T-helper 2 cell treated with Interferon-gamma antibody and Interleukin-4, amounts not matched to agents 5 μg/mL and 100 μg/mL, for 36 hours (primary cell): Measurements from ENCODE around the gene EFNB1.

ENCODE experiments used
- DNase-seq: peaks from one replicate; pipeline ENCODE4 v3.0.0; 2021; ENCODE audit warnings: low spot score
- H3K27ac Mint-ChIP-seq: one replicate; pipeline ENCODE4 v1.8.0; 2021; ENCODE audit warnings: mild to moderate bottlenecking, mixed read lengths
- H3K27me3 Mint-ChIP-seq: one replicate; pipeline ENCODE4 v1.8.0; 2021; ENCODE audit warnings: low read depth, mixed read lengths
- H3K36me3 Mint-ChIP-seq: one replicate; pipeline ENCODE4 v1.8.0; 2021; ENCODE audit warnings: low read depth, mixed read lengths
- H3K4me1 Mint-ChIP-seq: one replicate; pipeline ENCODE4 v1.8.0; 2021; ENCODE audit warnings: low read depth, mixed read lengths
- H3K4me3 Mint-ChIP-seq: one replicate; pipeline ENCODE4 v1.8.0; 2022; ENCODE audit warnings: mild to moderate bottlenecking, moderate library complexity, mixed read lengths
- H3K9me3 Mint-ChIP-seq: one replicate; pipeline ENCODE4 v1.8.0; 2021; ENCODE audit warnings: mixed read lengths

EFNB1 gene

GRCh38 chrX:68832516-68833447 is 4.0 kb downstream of the EFNB1 start:
- no peak overlapping the region for H3K27ac Mint-ChIP-seq
- H3K36me3 Mint-ChIP-seq = no peaks in the 10 kb centered on the region
- H3K4me3 Mint-ChIP-seq = no peak overlapping the region
- H3K4me1 Mint-ChIP-seq = peaks cover 15% of the 10 kb centered on the region
- H3K27me3 Mint-ChIP-seq = peaks cover 11% of the 10 kb centered on the region
- no peak for DNase-seq
- H3K9me3 Mint-ChIP-seq = no peaks in the 10 kb centered on the region

GRCh38 chrX:68833448-68833805 is 4.6 kb downstream of the EFNB1 start:
- Mint-ChIP-seq H3K9me3 (no peaks in the 10 kb centered on the region), H3K36me3 (no peaks in the 10 kb centered on the region)
- DNase-seq = no peak

GRCh38 chrX:68833855-68834331 is 5.1 kb downstream of the EFNB1 start:
- no peak overlapping the region for H3K27ac Mint-ChIP-seq
- H3K4me1 Mint-ChIP-seq = peaks cover 10% of the 10 kb centered on the region
- H3K36me3 Mint-ChIP-seq = no peaks in the 10 kb centered on the region
- H3K4me3 Mint-ChIP-seq = no peak overlapping the region
- H3K27me3 Mint-ChIP-seq = peaks cover 11% of the 10 kb centered on the region
- DNase-seq = no peak
- H3K9me3 Mint-ChIP-seq = no peaks in the 10 kb centered on the region

More at GRCh38 chrX:68833448-68833805, 4.6 kb downstream of the EFNB1 start:
- Mint-ChIP-seq H3K4me3 (no peak overlapping the region), H3K27ac (no peak overlapping the region), H3K4me1 (peaks cover 12% of the 10 kb centered on the region), H3K27me3 (peaks cover 11% of the 10 kb centered on the region)

- Mint-ChIP-seq H3K27ac (no peak overlapping the region), H3K36me3 (no peaks in the 10 kb centered on the region), H3K4me3 (no peak overlapping the region), H3K27me3 (peaks cover 11% of the 10 kb centered on the region), H3K9me3 (no peaks in the 10 kb centered on the region), H3K4me1 (peaks cover 10% of the 10 kb centered on the region)
- DNase-seq = no peak
These were observed 5.7 kb downstream of the EFNB1 start for GRCh38 chrX:68834371-68835103.

- H3K27me3 Mint-ChIP-seq = peaks cover 6% of the 10 kb centered on the region
- H3K9me3 Mint-ChIP-seq = no peaks in the 10 kb centered on the region
- H3K36me3 Mint-ChIP-seq = no peaks in the 10 kb centered on the region
- H3K27ac Mint-ChIP-seq = no peak overlapping the region
- DNase-seq = no peak
- peaks cover 8% of the 10 kb centered on the region for H3K4me1 Mint-ChIP-seq
- H3K4me3 Mint-ChIP-seq = no peak overlapping the region
These were observed 6.3 kb downstream of the EFNB1 start for GRCh38 chrX:68835104-68835442.

GRCh38 chrX:68835468-68835867 is 6.6 kb downstream of the EFNB1 start:
- H3K4me3 Mint-ChIP-seq = no peak overlapping the region
- DNase-seq = no peak

GRCh38 chrX:68837119-68837518 is 8.3 kb downstream of the EFNB1 start:
- Mint-ChIP-seq H3K4me1 (peaks cover 1% of the 10 kb centered on the region), H3K27ac (no peak overlapping the region), H3K27me3 (peaks cover 2% of the 10 kb centered on the region), H3K36me3 (no peaks in the 10 kb centered on the region), H3K4me3 (no peak overlapping the region), H3K9me3 (no peaks in the 10 kb centered on the region)
- DNase-seq = no peak

More at GRCh38 chrX:68835468-68835867, 6.6 kb downstream of the EFNB1 start:
- Mint-ChIP-seq H3K9me3 (no peaks in the 10 kb centered on the region), H3K27me3 (peaks cover 6% of the 10 kb centered on the region), H3K36me3 (no peaks in the 10 kb centered on the region), H3K4me1 (peaks cover 8% of the 10 kb centered on the region), H3K27ac (no peak overlapping the region)

GRCh38 chrX:68838571-68838910 is 9.7 kb downstream of the EFNB1 start:
- H3K27ac Mint-ChIP-seq = no peak overlapping the region
- DNase-seq = no peak
- no peaks in the 10 kb centered on the region for H3K27me3 Mint-ChIP-seq
- no peaks in the 10 kb centered on the region for H3K36me3 Mint-ChIP-seq
- H3K4me3 Mint-ChIP-seq = no peak overlapping the region
- H3K9me3 Mint-ChIP-seq = no peaks in the 10 kb centered on the region
- no peaks in the 10 kb centered on the region for H3K4me1 Mint-ChIP-seq

- no peaks in the 10 kb centered on the region for H3K4me1 Mint-ChIP-seq
- H3K36me3 Mint-ChIP-seq = no peaks in the 10 kb centered on the region
- no peak overlapping the region for H3K27ac Mint-ChIP-seq
- DNase-seq = no peak
- no peak overlapping the region for H3K4me3 Mint-ChIP-seq
- no peaks in the 10 kb centered on the region for H3K27me3 Mint-ChIP-seq
- H3K9me3 Mint-ChIP-seq = no peaks in the 10 kb centered on the region
These were observed 10.9 kb downstream of the EFNB1 start for GRCh38 chrX:68839771-68840170.

GRCh38 chrX:68840256-68840655 is 11.4 kb downstream of the EFNB1 start:
- Mint-ChIP-seq H3K27ac (no peak overlapping the region), H3K4me3 (no peak overlapping the region), H3K27me3 (no peaks in the 10 kb centered on the region), H3K36me3 (no peaks in the 10 kb centered on the region), H3K9me3 (no peaks in the 10 kb centered on the region), H3K4me1 (no peaks in the 10 kb centered on the region)
- no peak for DNase-seq

GRCh38 chrX:68841251-68842049 is 12.6 kb downstream of the EFNB1 start:
- no peak for DNase-seq
- H3K4me1 Mint-ChIP-seq = no peaks in the 10 kb centered on the region
- H3K27ac Mint-ChIP-seq = no peak overlapping the region
- no peaks in the 10 kb centered on the region for H3K9me3 Mint-ChIP-seq
- H3K27me3 Mint-ChIP-seq = no peaks in the 10 kb centered on the region
- no peaks in the 10 kb centered on the region for H3K36me3 Mint-ChIP-seq
- H3K4me3 Mint-ChIP-seq = no peak overlapping the region

GRCh38 chrX:68842351-68842750 is 13.5 kb downstream of the EFNB1 start:
- Mint-ChIP-seq H3K4me1 (no peaks in the 10 kb centered on the region), H3K27me3 (no peaks in the 10 kb centered on the region), H3K9me3 (no peaks in the 10 kb centered on the region), H3K36me3 (no peaks in the 10 kb centered on the region), H3K4me3 (no peak overlapping the region), H3K27ac (no peak overlapping the region)
- DNase-seq = no peak

- H3K27me3 Mint-ChIP-seq = no peaks in the 10 kb centered on the region
These were observed 14.2 kb downstream of the EFNB1 start for GRCh38 chrX:68842781-68843581.

More at GRCh38 chrX:68842781-68843581, 14.2 kb downstream of the EFNB1 start:
- no peaks in the 10 kb centered on the region for H3K36me3 Mint-ChIP-seq
- no peaks in the 10 kb centered on the region for H3K4me1 Mint-ChIP-seq
- H3K27ac Mint-ChIP-seq = no peak overlapping the region
- H3K4me3 Mint-ChIP-seq = no peak overlapping the region
- no peaks in the 10 kb centered on the region for H3K9me3 Mint-ChIP-seq
- no peak for DNase-seq
